Measurements from ENCODE around the gene PSMD9. TPM values are rescaled to one million over a fixed set of nuclear protein-coding genes. Genes with fewer than 3 reads are reported as not detected.

Gene PSMD9
- total RNA-seq, 1 experiment from 2014 or later, result 39.9 TPM

- H3K27ac Mint-ChIP-seq, result peak overlapping the region in 1 of 3 experiments; percentile 43; a peak in 1 of 7 replicates
- no peaks in the 10 kb centered on the region for H3K27me3 ChIP-seq (ENCODE audit: insufficient read depth, low read length)
- H3K23ac ChIP-seq (ENCODE audit: insufficient read length, low read depth, low read length), result no peak overlapping the region
- no peak overlapping the region for H3K27ac ChIP-seq (ENCODE audit: insufficient read length, low read depth, low read length)
- H4K91ac ChIP-seq (ENCODE audit: insufficient read length, low read depth, low read length), result no peak overlapping the region
- H4K20me1 ChIP-seq (ENCODE audit: control insufficient read depth, insufficient read depth, insufficient read length), result no peaks in the 10 kb centered on the region
- H2AFZ ChIP-seq (ENCODE audit: low read length), result no peak overlapping the region
- no peak overlapping the region for H3K56ac ChIP-seq (ENCODE audit: insufficient read length, low read depth, low read length)
- no peaks in the 10 kb centered on the region for H3K79me1 ChIP-seq (ENCODE audit: insufficient read depth, low read depth, low read length, poor library complexity, severe bottlenecking)
- peaks cover 0 to 7% (median 0%) of the 10 kb centered on the region in 3 experiments; a peak in 2 of 7 replicates for H3K36me3 Mint-ChIP-seq (ENCODE audit: insufficient read depth in 1 of 3, low read depth in 3 of 3)
- H3K23me2 ChIP-seq (ENCODE audit: insufficient read length, low read depth, low read length, poor library complexity, severe bottlenecking), result no peaks in the 10 kb centered on the region
- no peak overlapping the region for H2BK15ac ChIP-seq (ENCODE audit: low read depth, low read length)
- H2BK5ac ChIP-seq (ENCODE audit: insufficient read length, low read length), result no peak overlapping the region
- no peaks in the 10 kb centered on the region for H3K79me2 ChIP-seq (ENCODE audit: insufficient read depth, low read length)
- H2BK12ac ChIP-seq (ENCODE audit: insufficient read length, low read depth, low read length), result no peak overlapping the region
- H3K4me1 Mint-ChIP-seq, result peaks cover 10% of the 10 kb centered on the region in 2 experiments
- no peak overlapping the region for H4K8ac ChIP-seq (replicated peaks; ENCODE audit: insufficient read length, low read depth, low read length)
- H3K18ac ChIP-seq (ENCODE audit: insufficient read length, low read depth, low read length), result no peak overlapping the region
- no peak overlapping the region for H2BK120ac ChIP-seq (ENCODE audit: low read depth, low read length, poor library complexity, severe bottlenecking)
- no CpG with 5 or more reads among the region's 4 CpGs for WGBS (ENCODE audit: extremely low coverage, insufficient read length, low lambda C conversion rate)
- no peak overlapping the region for H3K9ac ChIP-seq (ENCODE audit: extremely low read depth, insufficient read length, low read length)
- H4K5ac ChIP-seq (ENCODE audit: insufficient read length, low read depth, low read length), result no peak overlapping the region
- no peaks in the 10 kb centered on the region; the same call in 1 of the 2 replicates for H3K4me1 ChIP-seq (ENCODE audit: insufficient read depth, low read length)
- no peaks in the 10 kb centered on the region for H3K9me3 ChIP-seq (ENCODE audit: control insufficient read depth, low read depth, low read length)
- no peak overlapping the region for H3K4me3 Mint-ChIP-seq
- H3K27me3 Mint-ChIP-seq (ENCODE audit: low read depth), result peaks cover 3% of the 10 kb centered on the region
- H3K4me2 ChIP-seq (ENCODE audit: insufficient read depth, insufficient read length, low read length), result no peak overlapping the region
- no peak for DNase-seq
- no peak for TF ChIP-seq CTCF (conservative IDR thresholded peaks at IDR 0.05)
- H2AK5ac ChIP-seq (ENCODE audit: insufficient read length, low read length), result no peak overlapping the region
- peaks cover 7 to 16% of the 10 kb centered on the region in 2 experiments; a peak in 3 of 5 replicates for H3K9me3 Mint-ChIP-seq
- H2BK20ac ChIP-seq (ENCODE audit: low read depth, low read length, poor library complexity, severe bottlenecking), result no peak overlapping the region
- no peak overlapping the region for H3K4ac ChIP-seq (ENCODE audit: low read depth, low read length)
- H3T11ph ChIP-seq (ENCODE audit: low read length), result no peak overlapping the region
- H3K14ac ChIP-seq (ENCODE audit: insufficient read depth, low read length), result no peak overlapping the region
These were observed 61.2 kb downstream of the PSMD9 start for GRCh38 chr12:121949648-121950397.

Measured in H9 (cell line).